GM18951 (cell line): ENCODE results near the gene DPYD.
"Not testable (repeated sequence)": the region's sequence is repeated elsewhere in the genome, so short reads cannot be mapped to it uniquely, and the experiment has no call there.

ENCODE experiments used
- POLR2A ChIP-seq: IDR thresholded peaks from 4 replicates; pipeline ENCODE4 v1.6.1; 2011; ENCODE audit warnings: mild to moderate bottlenecking; ENCODE audit not compliant: insufficient read length, insufficient read depth; ENCODE audit errors: extremely low read depth
- in situ Hi-C: fragments of 300-500 bp; cut with MboI; formaldehyde crosslinking; loops from one replicate; pipeline ENCODE4 v1.12.0; 2022; ENCODE audit warnings: low sequenced_read_pairs, mixed read lengths, inconsistent platforms; ENCODE audit not compliant: unreplicated experiment

DPYD gene

DNA sequence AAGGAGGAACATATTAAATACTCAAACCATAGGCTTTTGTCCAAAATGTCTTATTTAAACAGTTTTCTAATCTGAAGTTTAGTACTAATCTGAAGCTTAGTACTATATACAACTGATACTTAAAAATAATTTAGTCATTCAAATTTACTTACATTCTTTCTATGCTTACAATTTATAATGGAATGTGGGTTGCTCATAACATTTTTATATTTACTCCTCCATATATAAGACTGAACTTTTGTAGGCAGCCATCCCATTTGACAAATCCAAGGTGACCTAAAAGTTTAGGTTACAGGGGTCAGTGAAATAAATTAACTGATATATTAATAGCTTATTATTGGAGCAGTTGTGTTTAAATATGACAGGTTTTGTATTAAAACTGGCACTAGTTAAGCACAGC lies 570.6 kb downstream of the DPYD start:
- in situ Hi-C loops, result no loop called here
- TF ChIP-seq POLR2A, result no peak

DNA sequence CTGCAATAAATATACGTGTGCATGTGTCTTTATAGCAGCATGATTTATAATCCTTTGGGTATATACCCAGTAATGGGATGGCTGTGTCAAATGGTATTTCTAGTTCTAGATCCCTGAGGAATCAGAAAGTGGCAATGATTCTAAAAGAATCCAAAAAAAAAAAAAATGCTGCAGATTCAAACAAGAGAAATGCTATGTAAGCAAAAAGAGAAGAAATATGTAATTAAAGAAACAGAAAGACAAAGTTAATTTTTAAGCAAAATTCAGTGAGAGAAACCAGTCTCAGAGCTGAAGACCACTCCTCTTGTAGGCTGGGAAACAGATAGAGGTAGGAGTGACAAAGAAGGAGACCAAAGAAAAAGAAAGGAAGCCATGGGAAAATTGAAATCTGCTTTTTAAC lies 571.0 kb downstream of the DPYD start:
- in situ Hi-C loops, result not testable (repeated sequence)

DNA sequence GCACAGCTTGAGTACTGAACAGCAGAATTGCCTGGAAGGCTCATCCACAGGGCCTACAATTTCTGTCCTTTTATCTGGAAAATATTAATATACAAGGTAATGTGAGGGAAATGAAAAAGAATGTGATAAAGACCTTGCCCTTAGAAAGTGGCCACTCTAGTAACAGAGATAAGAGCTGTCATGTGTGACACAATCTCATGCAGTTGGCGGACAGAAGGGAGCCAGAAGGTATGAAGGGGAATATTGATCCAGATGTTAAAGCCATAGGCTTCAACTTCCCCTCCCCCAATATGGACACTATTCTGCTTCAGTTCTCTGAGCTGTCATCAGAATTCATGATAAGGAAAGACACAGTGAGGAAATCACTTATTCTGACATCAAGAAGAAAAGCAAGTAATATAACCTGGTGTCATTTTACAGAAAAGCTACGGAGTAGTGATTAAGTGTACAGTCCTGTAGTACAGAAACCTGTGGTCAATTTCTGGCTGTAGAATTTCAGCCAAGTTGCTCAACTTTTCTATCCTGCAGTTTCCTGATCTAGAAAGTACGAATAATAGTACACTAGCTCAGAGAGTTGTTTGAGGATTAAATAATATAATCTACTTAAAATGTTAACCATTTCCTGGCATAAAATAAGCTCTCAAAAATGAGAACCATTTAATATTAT lies 572.1 kb downstream of the DPYD start:
- in situ Hi-C loops, result no loop called here
- no peak for TF ChIP-seq POLR2A

GRCh38 chr1:97340951-97341350 lies 579.9 kb downstream of the DPYD start:
- in situ Hi-C loops, result no loop called here
- no peak for TF ChIP-seq POLR2A

GRCh38 chr1:97338347-97338746 lies 582.5 kb downstream of the DPYD start:
- in situ Hi-C loops, result no loop called here

GRCh38 chr1:97337250-97338030 lies 583.4 kb downstream of the DPYD start:
- no peak for TF ChIP-seq POLR2A
- in situ Hi-C loops, result no loop called here

More at GRCh38 chr1:97338347-97338746, 582.5 kb downstream of the DPYD start:
- TF ChIP-seq POLR2A, result no peak

GRCh38 chr1:97334454-97334853 lies 586.4 kb downstream of the DPYD start:
- in situ Hi-C loops, result no loop called here
- no peak for TF ChIP-seq POLR2A

DNA sequence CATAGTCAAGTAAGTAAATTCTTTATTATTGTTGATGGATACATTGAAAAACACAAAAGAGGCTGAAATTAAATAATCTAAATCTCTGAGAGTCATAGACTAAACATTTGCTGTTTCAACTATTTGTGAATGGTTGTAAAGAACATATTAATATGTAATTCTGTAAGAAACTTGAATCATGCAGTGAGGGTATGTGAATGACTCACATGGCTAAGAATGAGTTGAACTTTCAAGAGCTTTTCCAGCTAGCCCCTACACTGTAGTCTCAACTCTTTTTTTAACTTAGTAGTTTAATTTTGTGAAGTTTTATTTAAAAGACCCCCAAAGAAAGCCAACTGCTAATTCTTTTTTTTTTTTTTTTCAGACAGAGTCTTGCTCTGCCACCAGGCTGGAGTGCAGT lies 588.1 kb downstream of the DPYD start:
- TF ChIP-seq POLR2A, result no peak
- in situ Hi-C loops, result no loop called here

- in situ Hi-C loops, result no loop called here
- no peak for TF ChIP-seq POLR2A
Measured at GRCh38 chr1:97331165-97331564, 589.7 kb downstream of the DPYD start.

DNA sequence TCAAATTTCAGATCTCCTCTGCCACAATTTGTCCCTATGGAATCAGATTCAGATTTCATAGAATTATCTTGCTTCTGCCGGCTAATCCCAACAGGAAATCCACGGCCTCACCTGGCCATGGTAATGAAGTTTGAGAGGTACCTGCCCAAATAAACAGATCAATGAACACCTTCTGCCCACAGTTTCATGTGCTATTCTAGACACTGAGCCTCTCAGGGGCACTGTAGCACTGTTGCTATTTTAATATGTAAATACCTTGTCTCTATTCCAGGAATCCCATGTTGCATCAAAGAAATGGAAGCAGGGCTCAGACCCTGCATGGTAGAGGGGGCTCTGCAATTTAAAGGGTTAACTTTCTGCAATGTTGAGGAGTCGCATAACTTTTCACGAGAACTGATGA lies 606.1 kb downstream of the DPYD start:
- in situ Hi-C loops, result no loop called here

DNA sequence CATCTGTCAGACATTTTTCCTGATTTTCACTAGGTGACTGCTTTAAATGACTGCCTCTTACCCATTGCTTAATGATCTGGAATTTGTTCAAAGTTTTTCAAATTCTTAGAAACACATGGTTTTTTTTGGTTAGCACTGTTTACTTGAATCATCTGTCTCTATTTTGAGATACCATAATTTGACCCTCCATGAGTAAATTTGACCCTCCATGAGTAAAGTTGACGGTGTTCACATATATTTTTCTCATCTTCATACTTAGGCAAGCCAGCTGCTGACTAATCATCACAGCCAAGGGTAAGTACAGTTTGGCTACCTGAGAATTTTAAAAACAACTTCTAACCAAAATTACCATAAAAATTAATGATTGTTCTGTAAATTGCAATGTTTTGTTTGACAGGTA lies 612.7 kb downstream of the DPYD start:
- in situ Hi-C loops, result no loop called here
- TF ChIP-seq POLR2A, result no peak

More for the DNA sequence above, 606.1 kb downstream of the DPYD start:
- TF ChIP-seq POLR2A, result no peak

- TF ChIP-seq POLR2A, result no peak
- in situ Hi-C loops, result no loop called here
Measured at GRCh38 chr1:97307568-97307967, 613.3 kb downstream of the DPYD start.

GRCh38 chr1:97307151-97307550 lies 613.7 kb downstream of the DPYD start:
- TF ChIP-seq POLR2A, result no peak
- in situ Hi-C loops, result no loop called here

DNA sequence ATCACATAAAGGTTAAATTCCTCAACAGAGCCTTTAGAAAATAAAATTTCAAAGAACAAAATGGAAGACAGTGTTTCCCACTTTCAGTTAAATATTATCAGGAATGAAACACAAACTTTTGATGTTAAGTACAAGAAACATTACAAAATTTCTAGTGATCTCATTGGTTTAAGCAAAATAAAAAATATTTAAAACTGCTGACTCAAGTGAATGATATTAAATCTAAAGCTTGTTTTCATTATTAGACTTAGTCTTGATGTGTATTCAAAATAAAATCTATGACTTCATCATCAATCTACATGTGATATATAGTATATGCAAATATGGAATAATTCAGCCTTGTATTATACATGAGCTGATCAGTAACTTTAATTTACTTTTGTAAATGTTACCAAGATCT lies 614.3 kb downstream of the DPYD start:
- in situ Hi-C loops, result no loop called here
- no peak for TF ChIP-seq POLR2A
